Right renal cortex interstitium (tissue), 3 donors: ENCODE results near the gene RIOK1. TPM values are rescaled to one million over a fixed set of nuclear protein-coding genes. Genes with fewer than 3 reads are reported as not detected.

Experiments
- DNase-seq, 3 donors: peaks; one replicate each; pipeline ENCODE4 v3.0.0-alpha.2; 2013; ENCODE audit warnings: low read depth in 3 of 3, low spot score in 2 of 3
- polyA plus RNA-seq, 3 donors: library from polyadenylated mRNA; unstranded; fragments of 120-200 nt; gene quantifications; one replicate each; pipeline ENCODE4 v1.2.1, GENCODE V29; 2013; ENCODE audit not compliant: insufficient read length in 3 of 3

RIOK1 gene
- polyA plus RNA-seq, 3 donors: 30.1 to 34.8 (median 31.7) TPM

DNA sequence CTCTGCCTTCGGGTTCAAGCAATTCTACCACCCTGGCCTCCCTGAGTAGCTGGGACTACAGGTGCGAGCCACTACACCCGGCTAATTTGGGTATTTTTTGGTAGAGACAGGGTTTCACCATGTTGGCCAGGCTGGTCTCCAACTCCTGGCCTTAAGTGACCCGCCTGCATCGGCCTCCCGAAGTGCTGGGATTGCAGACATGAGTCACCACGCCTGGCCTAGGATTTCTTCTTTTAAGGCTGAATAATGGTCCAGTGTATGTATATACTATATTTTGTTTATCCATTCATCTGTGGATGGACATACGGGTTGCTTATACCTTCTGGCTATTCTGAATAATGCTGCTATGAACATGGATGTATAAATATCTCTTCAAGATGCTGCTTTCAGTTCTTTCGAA, 17.1 kb downstream of the RIOK1 start:
- no peak for DNase-seq

DNA sequence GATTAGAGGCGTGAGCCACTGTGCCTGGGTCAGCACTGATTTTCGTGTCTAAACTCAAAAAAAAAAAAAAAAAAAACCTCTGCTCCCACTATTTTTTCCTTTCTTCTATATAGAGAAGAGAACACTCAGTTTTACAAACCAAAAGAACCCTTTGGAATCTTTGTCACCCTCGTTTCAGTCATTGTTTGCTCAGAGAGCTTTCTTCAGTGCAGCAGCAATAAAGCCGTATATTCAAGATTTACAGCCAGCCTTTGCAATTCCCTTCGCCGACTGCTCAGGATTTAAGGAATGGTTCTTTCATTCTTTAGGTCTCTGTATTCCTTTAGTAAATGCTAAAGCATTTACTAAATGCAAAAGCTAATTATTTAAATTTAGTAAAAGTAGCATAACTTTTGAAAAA, 20.1 kb downstream of the RIOK1 start:
- no peak for DNase-seq

DNA sequence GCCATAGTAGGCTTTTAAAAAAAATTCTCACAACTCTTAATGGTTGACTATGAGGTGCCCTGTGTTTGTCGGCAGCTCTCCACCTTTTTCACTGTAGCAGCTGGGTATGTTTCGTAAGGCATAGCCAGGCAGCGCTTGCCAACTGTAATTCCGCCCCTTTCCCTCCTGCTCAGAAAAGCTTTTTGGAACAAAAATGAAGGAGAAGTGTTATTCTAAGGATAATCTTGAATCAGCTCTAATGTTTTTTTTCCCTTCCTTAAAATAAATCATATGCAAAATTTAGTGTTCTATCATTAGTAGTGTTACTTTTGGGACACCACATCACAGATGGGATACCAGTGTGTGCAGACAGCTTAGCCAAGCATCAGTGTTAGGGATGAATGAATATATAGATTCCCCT, 21.2 kb downstream of the RIOK1 start:
- no peak for DNase-seq

DNA sequence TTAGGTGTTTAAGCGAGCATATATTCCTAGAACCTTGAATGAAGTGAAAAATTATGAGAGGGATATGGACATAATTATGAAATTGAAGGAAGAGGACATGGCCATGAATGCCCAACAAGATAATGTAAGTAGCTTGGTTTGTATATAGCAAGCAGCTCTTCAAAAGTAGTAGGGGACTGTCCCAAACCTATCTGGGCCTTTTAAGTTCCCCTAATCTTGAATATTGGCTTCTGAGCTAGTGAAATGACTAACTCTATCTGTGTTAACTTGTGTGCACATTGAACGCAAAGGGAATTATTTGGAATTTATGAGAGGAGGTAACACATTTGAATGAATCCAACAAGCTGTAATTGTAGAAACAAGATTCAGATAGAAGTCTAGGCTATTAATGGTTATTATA, 21.7 kb downstream of the RIOK1 start:
- no peak for DNase-seq

DNA sequence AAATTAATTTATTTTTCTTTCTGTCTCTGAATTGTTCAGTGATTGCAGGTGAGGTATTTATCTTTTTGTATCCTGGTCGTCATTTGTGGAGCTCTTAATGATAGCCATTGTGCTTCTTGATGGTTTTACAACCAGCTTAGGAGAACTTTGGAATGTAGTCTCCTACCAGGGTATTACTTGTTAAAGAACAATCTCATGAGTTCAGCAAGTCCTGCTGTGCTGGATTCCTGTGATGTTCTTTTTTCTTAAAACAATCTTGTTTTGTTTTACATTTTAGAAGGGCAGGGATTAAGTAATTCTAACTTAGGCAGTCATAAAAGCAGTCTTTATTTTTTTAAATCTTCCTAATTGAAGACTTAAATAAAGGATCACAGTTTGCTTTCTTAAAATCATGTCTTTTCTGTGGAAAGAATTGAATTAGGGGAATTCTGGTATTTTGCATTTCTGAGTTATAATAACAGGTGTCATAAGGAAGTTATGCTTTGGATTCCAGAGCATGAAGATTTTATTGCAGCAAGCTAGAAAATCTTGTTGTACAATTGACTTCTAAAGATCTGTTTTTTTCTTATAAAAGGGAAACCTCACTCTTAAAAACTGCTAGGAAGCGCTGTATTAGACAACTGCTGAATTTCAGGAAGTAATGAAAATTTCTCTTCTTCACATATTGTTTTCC, 23.7 kb downstream of the RIOK1 start:
- no peak for DNase-seq

DNA sequence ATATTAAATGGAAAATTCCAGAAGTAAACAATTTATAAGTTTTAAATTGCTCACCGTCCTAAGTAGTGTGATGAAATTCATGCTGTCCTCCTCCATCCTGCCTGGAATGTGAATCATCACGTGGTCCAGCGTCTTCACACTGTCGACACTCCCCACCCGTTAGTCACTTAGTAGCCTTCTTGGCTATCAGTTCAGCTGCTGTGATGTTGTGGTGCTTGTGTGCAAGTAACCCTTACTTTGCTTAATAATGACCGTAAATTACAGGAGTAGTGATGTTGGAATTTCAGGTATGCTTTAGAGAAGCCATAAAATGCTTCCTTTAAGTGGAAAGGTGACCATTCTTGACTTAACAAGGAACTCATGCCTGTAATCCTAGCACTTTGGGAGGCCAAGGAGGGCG, 25.2 kb downstream of the RIOK1 start:
- DNase-seq: no peak

DNA sequence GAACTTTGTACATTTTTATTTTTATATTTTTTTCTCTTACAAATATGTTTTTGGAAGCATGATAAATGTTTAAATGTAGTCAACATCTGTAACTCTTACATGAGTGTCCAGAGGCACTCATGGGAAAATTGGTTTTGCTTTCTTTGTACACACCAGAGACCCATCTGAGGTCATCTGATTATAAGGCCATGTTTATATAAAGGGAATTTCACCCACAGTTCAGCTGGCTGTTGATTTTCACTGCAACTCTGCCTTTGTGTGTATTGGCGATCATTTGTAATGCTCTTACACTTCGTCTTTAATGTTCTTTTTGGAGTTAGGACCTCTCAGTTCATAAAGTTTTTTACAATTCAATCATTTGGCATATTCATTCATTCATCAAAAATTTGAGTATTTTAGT, 28.1 kb downstream of the RIOK1 start:
- no peak for DNase-seq

DNA sequence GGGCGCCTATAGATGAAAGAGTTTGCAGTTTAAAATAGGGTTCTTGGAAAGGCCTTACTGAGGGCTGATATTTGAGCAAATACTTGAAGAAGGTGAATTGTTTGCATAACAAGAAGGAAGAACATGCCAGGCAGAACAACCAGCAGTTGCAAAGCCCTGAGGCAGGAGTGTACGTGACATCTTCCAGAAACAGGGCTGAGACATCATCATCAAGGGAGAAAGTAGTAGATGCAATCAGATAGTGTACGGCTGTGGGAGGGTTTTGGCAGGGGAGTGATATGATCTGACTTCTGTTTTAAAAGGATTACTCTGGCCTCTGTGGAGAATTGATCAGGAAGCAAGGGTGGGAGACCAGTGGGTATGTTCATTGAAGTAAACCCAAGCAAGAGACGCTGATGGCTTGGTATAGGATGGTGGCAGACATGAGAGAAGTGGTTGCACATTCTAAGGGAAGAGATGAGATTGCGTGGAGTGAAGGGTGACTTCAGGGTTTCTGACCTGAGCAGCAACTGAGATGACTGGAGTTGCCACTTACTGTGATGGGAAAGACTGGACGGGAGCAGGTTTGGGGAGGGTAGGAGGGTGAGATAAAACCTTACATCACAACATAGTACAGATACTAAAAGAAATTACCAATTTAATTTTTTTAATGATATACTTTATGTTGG, 28.8 kb downstream of the RIOK1 start:
- DNase-seq: no peak

DNA sequence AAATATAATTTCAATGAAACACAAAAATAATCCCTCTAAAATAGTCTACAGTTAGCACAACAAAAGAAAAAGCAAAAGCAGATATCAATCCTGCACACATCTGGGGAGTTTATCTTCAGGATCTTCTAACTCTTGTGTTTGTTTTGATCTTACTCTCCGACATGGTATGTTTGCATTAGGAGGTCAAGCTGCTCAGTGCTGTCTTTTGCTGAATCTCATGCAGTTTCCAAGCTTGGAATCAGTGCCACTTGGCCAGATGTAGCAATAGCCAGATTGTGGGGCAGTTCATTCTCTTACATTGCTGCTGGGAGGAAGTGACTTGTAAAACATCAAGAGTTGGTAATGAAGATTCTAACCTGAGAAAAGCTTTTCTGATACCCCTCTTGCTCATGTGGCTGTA, 29.5 kb downstream of the RIOK1 start:
- no peak for DNase-seq

DNA sequence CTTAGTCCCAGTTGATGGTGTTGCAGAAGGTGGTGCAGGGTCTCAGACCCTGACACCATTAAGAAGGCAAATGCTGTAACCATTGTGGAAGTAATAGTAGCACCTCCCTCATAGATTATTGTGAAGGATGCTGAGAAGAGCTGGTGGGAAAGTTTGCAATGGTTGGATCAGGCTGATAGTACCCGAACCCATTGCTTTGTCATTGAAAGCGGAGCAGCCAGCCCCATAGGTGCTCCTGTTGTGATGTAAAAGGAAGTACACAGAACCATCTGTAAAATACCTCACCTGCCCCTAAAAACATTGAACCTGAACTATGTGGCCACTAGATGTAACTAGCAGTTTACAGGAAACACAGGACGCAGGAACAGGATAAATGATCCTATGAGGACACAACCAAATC, 31.5 kb downstream of the RIOK1 start:
- DNase-seq: no peak

DNA sequence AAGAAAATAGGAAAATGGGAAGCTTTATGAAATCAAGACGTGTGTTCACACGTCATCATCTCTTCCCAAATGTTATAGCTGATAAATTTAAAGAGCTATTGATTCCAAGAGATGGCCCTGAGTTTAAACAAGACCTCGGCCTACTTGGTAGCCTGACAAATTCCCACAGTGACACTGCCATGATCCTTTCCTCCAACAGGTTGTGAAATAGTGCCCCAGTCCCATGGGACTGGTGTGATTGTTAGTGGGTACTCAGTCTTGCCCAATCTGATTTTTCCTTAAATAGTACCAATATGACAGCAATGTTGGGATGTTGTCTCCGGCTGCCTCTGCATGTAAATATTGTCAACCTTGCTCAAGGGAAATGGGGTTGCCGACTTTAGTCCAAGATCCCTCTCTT, 34.5 kb downstream of the RIOK1 start:
- no peak for DNase-seq

DNA sequence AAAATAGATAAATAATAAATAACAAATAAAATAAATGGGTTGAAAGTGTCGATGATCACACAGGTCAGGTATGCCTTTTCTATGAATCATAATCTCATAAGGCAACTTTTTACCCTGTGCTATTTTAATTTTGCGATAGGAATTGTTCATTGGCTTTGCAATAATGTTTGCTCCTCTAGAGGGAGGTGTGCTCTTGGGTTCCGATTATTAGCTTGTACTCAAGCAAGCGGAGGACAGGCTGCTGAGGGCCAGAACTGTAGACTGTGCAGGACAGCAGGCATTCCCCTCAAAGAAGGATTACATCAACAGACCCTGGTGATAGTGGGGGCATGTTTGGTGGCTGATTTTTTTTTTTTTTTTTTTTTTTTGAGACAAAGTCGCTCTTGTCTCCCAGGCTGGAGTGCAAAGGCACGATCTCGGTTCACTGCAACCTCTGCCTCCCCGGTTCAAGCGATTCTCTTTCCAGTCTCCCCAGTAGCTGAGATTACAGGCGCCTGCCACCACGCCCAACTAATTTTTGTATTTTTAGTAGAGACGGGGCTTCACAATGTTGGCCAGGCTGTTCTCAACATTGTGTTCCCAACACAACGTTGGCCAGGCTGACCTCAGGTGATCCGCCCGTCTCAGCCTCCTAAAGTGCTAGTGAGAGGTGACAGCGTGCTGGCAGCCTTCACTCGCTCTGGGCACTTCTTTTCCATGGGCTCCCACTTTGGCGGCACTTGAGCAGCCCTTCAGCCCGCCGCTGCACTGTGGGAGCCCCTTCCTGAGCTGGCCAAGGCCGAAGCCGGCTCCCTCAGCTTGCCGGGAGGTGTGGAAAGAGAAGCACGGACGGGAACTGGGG, 35.6 kb downstream of the RIOK1 start:
- DNase-seq: no peak

DNA sequence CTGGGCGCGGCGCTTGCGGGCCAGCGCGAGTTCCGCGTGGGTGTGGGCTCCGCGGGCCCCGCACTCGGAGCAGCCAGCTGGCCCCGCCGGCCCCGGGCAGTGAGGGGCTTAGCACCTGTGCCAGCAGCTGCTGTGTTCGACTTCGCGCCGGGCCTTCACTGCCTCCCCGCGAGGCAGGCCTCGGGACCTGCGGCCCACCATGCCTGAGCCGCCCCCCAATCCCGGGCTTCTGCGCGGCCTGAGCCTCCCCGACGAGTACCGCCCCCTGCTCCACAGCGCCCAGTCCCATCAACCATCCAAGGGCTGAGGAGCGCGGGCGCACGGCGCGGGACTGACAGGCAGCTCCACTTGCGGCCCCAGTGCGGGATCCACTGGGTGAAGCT, 36.2 kb downstream of the RIOK1 start:
- DNase-seq: no peak

DNA sequence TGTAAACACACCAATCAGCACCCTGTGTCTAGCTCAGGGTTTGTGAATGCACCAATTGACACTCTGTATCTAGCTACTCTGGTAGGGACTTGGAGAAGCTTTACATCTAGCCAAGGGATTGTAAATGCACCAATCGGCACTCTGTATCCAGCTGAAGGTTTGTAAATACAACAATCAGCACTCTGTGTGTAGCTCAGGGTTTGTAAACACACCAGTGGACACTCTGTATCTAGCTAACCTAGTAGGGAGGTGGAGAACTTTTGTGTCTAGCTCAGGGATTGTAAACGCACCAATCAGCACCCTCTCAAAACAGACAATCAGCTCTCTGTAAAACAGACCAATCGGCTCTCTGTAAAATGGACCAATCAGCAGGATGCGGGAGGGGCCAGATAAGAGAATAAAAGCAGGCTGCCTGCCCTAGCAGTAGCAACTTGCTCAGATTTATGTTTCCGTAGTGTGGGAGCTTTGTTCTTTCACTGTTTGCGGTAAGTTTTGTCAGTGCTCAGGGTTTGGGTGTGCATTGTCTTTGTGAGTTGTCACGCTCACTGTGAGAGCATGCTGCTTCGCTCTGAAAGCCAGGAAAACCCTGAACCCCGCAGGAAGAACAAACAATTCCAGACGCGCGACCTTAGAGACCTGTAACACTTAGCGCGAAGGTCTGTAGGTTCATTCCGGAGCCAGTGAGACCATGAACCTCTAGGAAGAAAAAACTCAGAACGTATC, 37.0 kb downstream of the RIOK1 start:
- no peak for DNase-seq

DNA sequence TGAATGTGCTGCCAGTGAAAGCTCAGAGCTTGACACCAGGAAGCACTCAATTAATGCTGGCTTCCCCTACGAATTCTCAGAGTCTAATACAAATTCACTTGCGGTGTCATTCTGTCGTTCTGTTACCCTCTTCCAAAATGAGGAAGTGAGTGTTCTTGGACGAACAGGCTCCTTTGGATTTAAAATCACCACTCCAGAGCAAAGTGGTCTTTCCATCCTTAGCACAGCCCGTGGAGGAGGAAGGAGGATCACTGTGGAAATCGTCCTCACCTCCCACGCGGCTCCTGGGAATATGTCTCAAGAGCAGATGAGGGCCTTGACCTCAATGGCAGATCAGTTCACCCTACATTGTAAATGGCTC, 41.7 kb downstream of the RIOK1 start:
- no peak for DNase-seq

DNA sequence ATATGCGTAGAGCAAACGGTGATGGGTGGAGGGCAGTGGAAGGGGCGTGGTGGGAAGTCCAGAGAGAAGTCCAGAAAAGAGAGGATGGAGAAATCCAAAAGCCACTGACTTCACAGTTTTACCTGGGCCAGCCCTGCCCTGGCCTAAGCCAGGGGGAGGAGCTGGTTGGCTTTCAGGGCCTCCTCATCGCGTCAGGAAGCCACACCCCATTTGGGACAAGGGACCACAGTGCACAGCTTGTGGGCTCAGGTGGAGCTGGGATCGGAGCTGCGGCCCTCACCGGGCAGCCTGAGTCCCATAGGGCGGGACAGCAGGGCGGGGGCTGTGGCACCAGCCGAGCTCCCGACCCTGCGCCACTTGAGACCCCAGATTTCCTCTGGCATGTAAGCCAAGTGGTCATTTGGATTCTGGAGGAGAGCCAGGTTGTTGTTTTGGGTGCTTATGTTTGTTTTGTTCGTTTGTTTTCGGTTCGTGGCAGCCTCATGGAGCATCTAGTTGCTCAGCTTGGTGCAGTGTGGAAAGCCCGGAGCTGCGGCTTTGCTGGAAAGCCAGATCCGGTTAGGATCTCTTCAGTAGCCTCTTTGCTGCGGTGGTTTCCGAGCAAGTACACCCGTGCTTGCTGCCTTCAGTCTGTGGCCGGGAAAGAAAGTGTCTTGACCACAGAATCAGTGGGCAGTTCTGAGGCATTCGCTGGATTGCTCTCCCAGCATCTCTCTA, 42.2 kb downstream of the RIOK1 start:
- no peak for DNase-seq

DNA sequence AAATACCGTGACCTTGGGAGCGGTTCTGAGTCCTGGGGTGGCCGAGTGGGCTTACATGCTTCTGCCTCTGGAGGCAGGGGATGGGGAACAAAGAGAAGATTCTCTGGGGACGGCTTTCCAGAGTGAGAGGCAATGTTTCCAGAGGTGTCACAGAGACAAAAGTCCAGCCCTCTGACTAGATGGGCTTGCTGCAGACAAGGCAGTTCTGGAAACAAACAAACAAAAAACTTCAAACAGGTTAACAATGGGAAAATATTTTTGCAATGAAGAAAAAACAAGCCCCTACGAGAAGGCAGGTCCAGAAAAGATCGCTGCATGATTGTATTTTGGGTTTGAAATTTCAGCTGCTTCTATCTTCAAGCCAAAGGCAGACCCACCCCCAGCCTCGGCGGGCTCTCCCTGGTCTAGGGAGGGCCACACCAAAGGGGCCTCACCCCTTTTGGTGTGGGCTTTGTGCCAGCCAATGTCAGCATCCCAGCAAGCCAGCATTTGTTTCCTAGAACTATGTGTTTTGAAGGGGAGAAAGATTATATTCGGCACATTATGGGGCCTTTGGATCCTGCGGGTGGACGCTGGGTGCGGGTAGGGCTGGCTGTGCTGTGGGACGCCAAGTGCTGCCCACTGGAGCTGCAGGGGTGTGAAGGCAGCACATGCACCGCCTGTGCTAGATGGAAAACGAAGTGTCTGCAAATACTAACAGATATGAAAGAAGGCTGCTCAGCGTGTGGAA, 42.9 kb downstream of the RIOK1 start:
- DNase-seq: no peak

DNA sequence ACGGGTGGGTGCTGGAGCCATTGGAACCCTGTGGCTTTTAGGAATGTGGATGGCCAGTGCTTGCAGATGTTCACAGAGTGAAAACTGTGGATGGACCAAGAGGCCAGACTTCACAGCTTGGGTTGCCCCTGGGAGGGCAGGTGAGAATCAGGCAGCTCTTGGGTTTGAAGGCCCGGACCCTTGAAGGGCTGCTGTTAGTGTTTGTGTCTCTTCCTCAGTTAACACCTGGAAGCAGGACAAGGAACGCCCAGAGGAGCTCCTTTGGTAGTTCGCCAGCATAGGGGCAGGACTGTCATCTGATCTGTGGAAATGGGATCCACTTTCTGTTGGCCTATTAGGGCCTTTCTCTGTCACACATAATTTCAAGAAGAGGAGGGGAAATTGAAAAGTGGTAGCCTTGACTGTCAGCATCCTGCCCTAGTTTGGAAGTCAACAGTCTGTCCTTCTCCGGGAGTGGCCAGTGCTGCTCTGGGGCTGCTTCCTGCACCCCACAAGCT, 43.6 kb downstream of the RIOK1 start:
- no peak for DNase-seq

DNA sequence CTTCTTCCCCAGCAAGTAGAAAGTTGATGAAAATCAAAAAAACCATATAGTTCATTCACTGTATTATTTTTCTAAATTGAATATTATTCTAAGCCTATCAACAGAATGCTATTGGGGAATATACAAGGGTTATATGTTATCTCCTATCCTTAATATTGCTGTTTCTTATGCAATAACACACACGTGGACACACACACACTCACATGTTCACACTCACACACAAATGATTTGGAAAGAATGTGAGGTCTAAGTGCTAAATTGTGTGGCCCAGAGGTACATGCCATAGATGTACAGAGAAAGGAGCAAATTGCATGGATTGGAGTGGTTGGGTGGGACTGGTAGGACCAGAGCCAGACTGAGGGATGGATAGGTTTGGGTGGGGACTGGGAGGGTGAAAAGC, 45.1 kb downstream of the RIOK1 start:
- DNase-seq: no peak

DNA sequence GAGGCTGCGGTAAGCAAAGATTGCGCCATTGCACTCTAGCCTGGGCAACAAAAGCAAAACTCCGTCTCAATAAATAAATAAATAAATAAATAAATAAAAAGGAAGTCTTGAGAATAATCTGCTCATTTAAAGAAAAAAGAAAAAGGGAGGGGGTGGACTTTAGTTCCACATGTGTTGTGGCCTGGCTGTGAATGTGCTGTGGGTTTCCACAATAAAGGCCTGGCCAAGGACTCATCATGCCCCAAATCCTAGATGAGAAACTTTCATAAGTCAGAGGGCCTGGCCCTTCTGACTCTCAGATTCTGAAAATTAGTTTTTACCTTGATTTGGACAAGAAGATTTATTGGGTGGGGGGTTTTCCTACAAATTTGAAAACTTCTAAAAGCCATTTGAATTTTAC, 48.4 kb downstream of the RIOK1 start:
- DNase-seq: no peak
